SK-N-SH treated with all-trans-retinoic acid at 6 μM for 48 hours (cell line): Measurements from ENCODE around the gene ANO3.

Experiments used
- ATAC-seq: fragments of 200-7000 bp; cut with Tn5 transposase; 3 replicates; pipeline ENCODE4 v1.9.1; 2020; ENCODE audit warnings: mild to moderate bottlenecking, moderate library complexity
- ARNTL ChIP-seq: fragments of 450-650 bp; formaldehyde crosslinking; IDR thresholded peaks from 2 replicates; pipeline ENCODE4 v1.5.0; 2020; ENCODE audit warnings: low read depth, mild to moderate bottlenecking, moderate library complexity, borderline replicate concordance
- BACH2 ChIP-seq: fragments of 250-450 bp; sonication (Bioruptor Pico); IDR thresholded peaks from 2 replicates; pipeline ENCODE4 v1.9.0; 2021; ENCODE audit warnings: mild to moderate bottlenecking, borderline replicate concordance
- CSDC2 ChIP-seq: fragments of 250-450 bp; sonication (Bioruptor Pico); IDR thresholded peaks from 2 replicates; pipeline ENCODE4 v1.5.0; 2020; ENCODE audit warnings: mild to moderate bottlenecking, moderate library complexity
- CSRNP3 ChIP-seq: fragments of 250-450 bp; sonication (Bioruptor Pico); IDR thresholded peaks from 2 replicates; pipeline ENCODE4 v1.5.1; 2021; ENCODE audit warnings: mild to moderate bottlenecking, moderate library complexity
- ESRRG ChIP-seq: fragments of 250-450 bp; sonication (Bioruptor Pico); IDR thresholded peaks from 2 replicates; pipeline ENCODE4 v1.6.1; 2021; ENCODE audit warnings: mild to moderate bottlenecking
- GLIS3 ChIP-seq: fragments of 250-450 bp; sonication (Bioruptor Pico); IDR thresholded peaks from 2 replicates; pipeline ENCODE4 v1.5.0; 2020; ENCODE audit warnings: mild to moderate bottlenecking, moderate library complexity
- ISL1 ChIP-seq: fragments of 250-450 bp; sonication (Bioruptor Pico); IDR thresholded peaks from 2 replicates; pipeline ENCODE4 v2.1.2; 2022; ENCODE audit warnings: mild to moderate bottlenecking, moderate library complexity
- OSR1 ChIP-seq: fragments of 250-450 bp; sonication (Bioruptor Pico); IDR thresholded peaks from 2 replicates; pipeline ENCODE4 v1.8.0; 2022; ENCODE audit warnings: moderate library complexity, mild to moderate bottlenecking, inconsistent platforms
- PATZ1 ChIP-seq: fragments of 250-450 bp; sonication (Bioruptor Pico); IDR thresholded peaks from 2 replicates; pipeline ENCODE4 v1.8.0; 2020; ENCODE audit warnings: mild to moderate bottlenecking, moderate library complexity, borderline replicate concordance
- POU6F1 ChIP-seq: fragments of 250-450 bp; sonication (Bioruptor Pico); IDR thresholded peaks from 2 replicates; pipeline ENCODE4 v1.8.0; 2021; ENCODE audit warnings: low read depth, mild to moderate bottlenecking, moderate library complexity, borderline replicate concordance
- RARB ChIP-seq: fragments of 250-450 bp; sonication (Bioruptor Pico); IDR thresholded peaks from 2 replicates; pipeline ENCODE4 v1.8.0; 2021; ENCODE audit warnings: mild to moderate bottlenecking, moderate library complexity
- SNAI2 ChIP-seq: fragments of 250-450 bp; sonication (Bioruptor Pico); IDR thresholded peaks from 2 replicates; pipeline ENCODE4 v1.5.0; 2020; ENCODE audit warnings: mild to moderate bottlenecking, moderate library complexity
- TCF4 ChIP-seq: fragments of 250-450 bp; sonication (Bioruptor Pico); IDR thresholded peaks from 2 replicates; pipeline ENCODE4 v1.8.0; 2021; ENCODE audit warnings: mild to moderate bottlenecking, moderate library complexity, borderline replicate concordance
- TOX ChIP-seq: fragments of 250-450 bp; sonication (Bioruptor Pico); IDR thresholded peaks from 2 replicates; pipeline ENCODE4 v1.8.0; 2021; ENCODE audit warnings: mild to moderate bottlenecking, moderate library complexity, borderline replicate concordance
- ZC3H10 ChIP-seq: fragments of 250-450 bp; sonication (Bioruptor Pico); IDR thresholded peaks from 2 replicates; pipeline ENCODE4 v1.5.1; 2021; ENCODE audit warnings: mild to moderate bottlenecking, moderate library complexity
- ZFP3 ChIP-seq: fragments of 250-450 bp; sonication (Bioruptor Pico); IDR thresholded peaks from 2 replicates; pipeline ENCODE4 v1.5.0; 2020; ENCODE audit warnings: mild to moderate bottlenecking, moderate library complexity
- ZFP30 ChIP-seq: fragments of 450-650 bp; formaldehyde crosslinking; IDR thresholded peaks from 2 replicates; pipeline ENCODE4 v1.5.0; 2022; ENCODE audit warnings: mild to moderate bottlenecking, moderate library complexity
- ZNF565 ChIP-seq: fragments of 450-650 bp; formaldehyde crosslinking; conservative IDR thresholded peaks from 2 replicates; pipeline ENCODE4 v1.5.0; 2020; ENCODE audit warnings: low read depth, mild to moderate bottlenecking, moderate library complexity
- ZNF70 ChIP-seq: fragments of 450-650 bp; formaldehyde crosslinking; IDR thresholded peaks from 2 replicates; pipeline ENCODE4 v1.5.0; 2020; ENCODE audit warnings: mild to moderate bottlenecking, moderate library complexity
- ZNF8 ChIP-seq: fragments of 450-650 bp; formaldehyde crosslinking; IDR thresholded peaks from 2 replicates; pipeline ENCODE4 v1.5.0; 2020; ENCODE audit warnings: mild to moderate bottlenecking, moderate library complexity
- TF ChIP-seq, protein P1 (sequence below): fragments of 250-450 bp; sonication (Bioruptor Pico); IDR thresholded peaks from 2 replicates; pipeline ENCODE4 v1.5.1; 2020; ENCODE audit warnings: low read depth, mild to moderate bottlenecking, moderate library complexity

Gene ANO3

GRCh38 chr11:26571861-26572654, 240.1 kb downstream of the ANO3 start, which contains the start of gene MUC15 (continued):
- TF ChIP-seq ZFP3 (CRISPR knock-in tag), result no peak

DNA sequence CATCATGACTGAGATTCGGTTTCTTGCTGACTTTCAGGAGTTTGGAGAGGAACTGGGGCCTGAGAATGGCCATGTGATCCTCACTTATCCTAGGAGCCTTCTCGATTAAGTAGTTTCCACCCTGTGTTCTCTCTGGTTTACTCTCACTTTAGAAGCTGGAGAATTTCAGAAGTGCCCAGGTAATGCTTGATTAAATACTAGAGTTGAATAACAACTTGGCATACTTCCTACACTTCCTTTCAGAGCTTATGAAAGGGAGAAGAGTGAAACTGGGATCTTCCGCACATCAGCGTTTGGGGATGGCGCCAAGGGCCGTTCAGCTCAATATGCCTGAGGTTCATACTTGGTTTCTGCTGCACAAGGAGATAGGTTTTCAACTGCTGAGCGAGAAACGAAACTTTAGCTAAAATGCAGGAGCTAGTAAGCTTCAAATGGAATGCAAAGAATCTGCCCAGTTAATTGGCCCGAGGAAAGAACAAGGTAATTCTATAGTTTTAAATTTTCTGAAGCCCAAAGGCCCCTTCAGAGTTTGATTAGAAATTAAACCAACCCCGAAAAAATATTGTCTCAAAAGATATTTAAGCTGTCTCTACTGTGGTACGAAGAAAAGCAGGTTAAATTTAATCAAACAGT, 241.0 kb downstream of the ANO3 start:
- no peak for ATAC-seq
- TF ChIP-seq SNAI2 (CRISPR knock-in tag), result no peak
- TF ChIP-seq OSR1 (CRISPR knock-in tag), result no peak
- TF ChIP-seq ZC3H10 (CRISPR knock-in tag), result no peak
- no peak for TF ChIP-seq POU6F1 (CRISPR knock-in tag)
- TF ChIP-seq ZFP30 (CRISPR knock-in tag), result no peak
- no peak for TF ChIP-seq CSRNP3 (CRISPR knock-in tag)
- TF ChIP-seq PATZ1 (CRISPR knock-in tag), result no peak
- no peak for TF ChIP-seq GLIS3 (CRISPR knock-in tag)
- TF ChIP-seq ZNF70 (CRISPR knock-in tag), result no peak
- no peak for TF ChIP-seq BACH2 (CRISPR knock-in tag)

- ATAC-seq, result no peak
These were observed 242.0 kb downstream of the ANO3 start for GRCh38 chr11:26573896-26574295.

GRCh38 chr11:26575946-26576345, 244.0 kb downstream of the ANO3 start:
- TF ChIP-seq GLIS3 (CRISPR knock-in tag), result no peak
- ATAC-seq, result no peak

More at GRCh38 chr11:26573896-26574295, 242.0 kb downstream of the ANO3 start:
- TF ChIP-seq ZNF8 (no peak), CSDC2 (CRISPR knock-in tag) (no peak), RARB (CRISPR knock-in tag) (no peak), ZNF565 (CRISPR knock-in tag) (no peak), ZNF70 (CRISPR knock-in tag) (no peak)

DNA sequence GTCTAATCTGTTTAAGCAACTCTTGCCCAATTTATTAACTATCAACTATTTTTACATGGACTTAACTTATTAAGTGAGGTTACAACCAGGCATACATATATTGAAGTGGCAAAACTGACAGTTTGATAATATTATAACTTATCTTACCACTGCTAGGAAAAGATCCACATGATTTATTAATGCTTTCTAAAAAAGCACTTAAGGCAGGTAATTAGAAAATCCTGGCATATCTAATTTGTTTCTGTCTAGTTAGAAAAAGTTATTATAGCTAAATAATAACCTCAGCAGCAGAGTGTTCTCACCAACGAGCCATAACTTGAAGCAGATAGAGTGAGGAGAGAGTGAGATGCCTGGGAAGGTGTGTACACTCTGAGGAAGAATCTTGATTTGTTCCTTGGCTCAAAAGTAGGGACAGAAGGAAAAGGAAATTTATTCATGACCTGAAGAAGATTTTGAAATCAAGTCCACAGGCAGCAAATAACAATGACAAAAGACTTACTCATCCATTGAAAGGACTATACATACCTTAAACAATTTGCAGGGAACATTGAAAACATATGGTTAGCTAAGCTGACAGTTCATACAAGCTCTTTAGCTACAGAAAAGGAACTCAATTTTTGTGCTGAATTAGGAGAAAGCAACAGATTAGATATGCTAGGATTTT, 247.2 kb downstream of the ANO3 start:
- peak; percentile 90 for ATAC-seq
- TF ChIP-seq ZFP30 (CRISPR knock-in tag) (no peak), ESRRG (CRISPR knock-in tag) (no peak), BACH2 (CRISPR knock-in tag) (no peak), ARNTL (CRISPR knock-in tag) (no peak), OSR1 (CRISPR knock-in tag) (no peak), ZFP3 (CRISPR knock-in tag) (no peak), CSRNP3 (CRISPR knock-in tag) (no peak), GLIS3 (CRISPR knock-in tag) (no peak), ISL1 (CRISPR knock-in tag) (peak; percentile 95), ZNF70 (CRISPR knock-in tag) (no peak), TOX (CRISPR knock-in tag) (no peak), POU6F1 (CRISPR knock-in tag) (no peak), RARB (CRISPR knock-in tag) (no peak), TCF4 (CRISPR knock-in tag) (no peak), CSDC2 (CRISPR knock-in tag) (no peak), ZNF8 (no peak), SNAI2 (CRISPR knock-in tag) (no peak), ZC3H10 (CRISPR knock-in tag) (0 out of 2 replicates have a peak, but pooled peaks have one; percentile 14)
- TF ChIP-seq, protein P1, sequence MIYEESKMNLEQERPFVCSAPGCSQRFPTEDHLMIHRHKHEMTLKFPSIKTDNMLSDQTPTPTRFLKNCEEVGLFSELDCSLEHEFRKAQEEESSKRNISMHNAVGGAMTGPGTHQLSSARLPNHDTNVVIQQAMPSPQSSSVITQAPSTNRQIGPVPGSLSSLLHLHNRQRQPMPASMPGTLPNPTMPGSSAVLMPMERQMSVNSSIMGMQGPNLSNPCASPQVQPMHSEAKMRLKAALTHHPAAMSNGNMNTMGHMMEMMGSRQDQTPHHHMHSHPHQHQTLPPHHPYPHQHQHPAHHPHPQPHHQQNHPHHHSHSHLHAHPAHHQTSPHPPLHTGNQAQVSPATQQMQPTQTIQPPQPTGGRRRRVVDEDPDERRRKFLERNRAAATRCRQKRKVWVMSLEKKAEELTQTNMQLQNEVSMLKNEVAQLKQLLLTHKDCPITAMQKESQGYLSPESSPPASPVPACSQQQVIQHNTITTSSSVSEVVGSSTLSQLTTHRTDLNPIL (CRISPR knock-in tag), result no peak
